ENCODE data around the gene ZNF101. TPM values are rescaled to one million over a fixed set of nuclear protein-coding genes. Genes with fewer than 3 reads are reported as not detected.

The ZNF101 gene
- total RNA-seq, 1 donor from 2014 or later, result 29.5 TPM

DNA sequence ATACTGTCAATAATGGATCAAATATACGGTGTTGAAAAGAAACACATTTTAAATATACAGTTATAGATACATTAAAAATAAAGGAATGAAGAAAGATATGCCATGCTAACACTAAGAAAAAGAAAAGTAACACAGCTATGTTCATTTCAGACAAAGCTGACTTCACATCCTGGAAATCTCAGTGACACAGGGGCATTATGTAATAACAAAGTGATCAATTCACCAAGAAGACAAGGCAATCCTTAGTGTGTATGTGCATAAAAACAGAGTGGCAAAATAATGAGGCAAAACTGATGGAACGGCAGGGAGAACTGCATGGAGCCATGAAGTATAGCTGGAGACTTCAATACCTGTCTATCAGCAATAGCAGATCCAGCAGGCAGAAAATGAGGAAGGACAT is 51.2 kb downstream of the ZNF101 start:
- no peak overlapping the region for H2AFZ ChIP-seq (replicated peaks)
- Mint-ChIP-seq H3K36me3 (peaks cover 60% of the 10 kb centered on the region), H3K4me3 (no peak overlapping the region), H3K27ac (no peak overlapping the region), H3K4me1 (no peaks in the 10 kb centered on the region), H3K27me3 (ENCODE audit: insufficient read depth, low read depth) (peaks cover 3% of the 10 kb centered on the region), H3K9me3 (peaks cover 77% of the 10 kb centered on the region)
- peaks cover 67% of the 10 kb centered on the region for H3K9me3 ChIP-seq (ENCODE audit: low read depth)
- no peaks in the 10 kb centered on the region for H3K4me1 ChIP-seq
- no peaks in the 10 kb centered on the region for H4K20me1 ChIP-seq (ENCODE audit: low read depth)
- H3K27me3 ChIP-seq, result no peaks in the 10 kb centered on the region
- no peaks in the 10 kb centered on the region for H3F3A ChIP-seq (ENCODE audit: low read depth)
- H3K4me2 ChIP-seq, result no peak overlapping the region
- TF ChIP-seq EZH2 (IDR thresholded peaks at IDR 0.05), result no peak
- no peak for TF ChIP-seq EZH2phosphoT487 (IDR thresholded peaks at IDR 0.05)
- TF ChIP-seq, protein P1, sequence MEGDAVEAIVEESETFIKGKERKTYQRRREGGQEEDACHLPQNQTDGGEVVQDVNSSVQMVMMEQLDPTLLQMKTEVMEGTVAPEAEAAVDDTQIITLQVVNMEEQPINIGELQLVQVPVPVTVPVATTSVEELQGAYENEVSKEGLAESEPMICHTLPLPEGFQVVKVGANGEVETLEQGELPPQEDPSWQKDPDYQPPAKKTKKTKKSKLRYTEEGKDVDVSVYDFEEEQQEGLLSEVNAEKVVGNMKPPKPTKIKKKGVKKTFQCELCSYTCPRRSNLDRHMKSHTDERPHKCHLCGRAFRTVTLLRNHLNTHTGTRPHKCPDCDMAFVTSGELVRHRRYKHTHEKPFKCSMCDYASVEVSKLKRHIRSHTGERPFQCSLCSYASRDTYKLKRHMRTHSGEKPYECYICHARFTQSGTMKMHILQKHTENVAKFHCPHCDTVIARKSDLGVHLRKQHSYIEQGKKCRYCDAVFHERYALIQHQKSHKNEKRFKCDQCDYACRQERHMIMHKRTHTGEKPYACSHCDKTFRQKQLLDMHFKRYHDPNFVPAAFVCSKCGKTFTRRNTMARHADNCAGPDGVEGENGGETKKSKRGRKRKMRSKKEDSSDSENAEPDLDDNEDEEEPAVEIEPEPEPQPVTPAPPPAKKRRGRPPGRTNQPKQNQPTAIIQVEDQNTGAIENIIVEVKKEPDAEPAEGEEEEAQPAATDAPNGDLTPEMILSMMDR (IDR thresholded peaks at IDR 0.05), result no peak
- H3K79me2 ChIP-seq (ENCODE audit: low read depth), result peaks cover 75% of the 10 kb centered on the region
- DNase-seq (ENCODE audit: low spot score), result no peak
- H3K36me3 ChIP-seq, result peaks cover 47% of the 10 kb centered on the region
- no peak overlapping the region for H3K9ac ChIP-seq
- no peak overlapping the region for H3K4me3 ChIP-seq
- H3K27ac ChIP-seq, result no peak overlapping the region

DNA sequence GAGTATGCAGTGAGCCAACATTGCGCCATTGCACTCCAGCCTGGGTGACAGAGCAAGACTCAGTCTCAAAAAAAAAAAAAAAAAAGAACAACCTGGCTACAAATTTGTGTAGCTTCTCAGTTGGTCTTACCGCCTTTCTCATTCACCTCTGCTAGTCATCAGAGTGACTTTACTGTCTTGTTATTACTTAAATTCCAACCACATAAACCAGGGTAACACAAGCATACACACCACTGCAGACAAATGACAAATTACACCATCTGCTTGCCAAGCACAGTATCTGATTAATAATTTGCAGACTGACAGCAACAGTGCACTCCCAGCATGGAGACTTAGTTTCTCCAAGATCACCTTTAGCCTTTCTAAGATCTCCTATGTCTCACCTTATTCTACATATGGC is 53.3 kb downstream of the ZNF101 start:
- no peak for DNase-seq (ENCODE audit: low spot score)
- peaks cover 46% of the 10 kb centered on the region for H3K9me3 ChIP-seq (ENCODE audit: low read depth)
- no peak overlapping the region for H3K4me2 ChIP-seq
- no peaks in the 10 kb centered on the region for H4K20me1 ChIP-seq (ENCODE audit: low read depth)
- H3K4me3 Mint-ChIP-seq, result no peak overlapping the region
- H3F3A ChIP-seq (ENCODE audit: low read depth), result no peaks in the 10 kb centered on the region
- no peaks in the 10 kb centered on the region for H3K27me3 Mint-ChIP-seq (ENCODE audit: insufficient read depth, low read depth)
- peaks cover 57% of the 10 kb centered on the region for H3K9me3 Mint-ChIP-seq
- no peaks in the 10 kb centered on the region for H3K4me1 Mint-ChIP-seq
- peaks cover 45% of the 10 kb centered on the region for H3K36me3 Mint-ChIP-seq
- no peaks in the 10 kb centered on the region for H3K4me1 ChIP-seq
- no peak overlapping the region for H3K4me3 ChIP-seq
- peaks cover 35% of the 10 kb centered on the region for H3K36me3 ChIP-seq
- H3K9ac ChIP-seq, result no peak overlapping the region
- H2AFZ ChIP-seq (replicated peaks), result no peak overlapping the region
- no peak overlapping the region for H3K27ac ChIP-seq
- TF ChIP-seq EZH2 (IDR thresholded peaks at IDR 0.05), result no peak
- no peak for TF ChIP-seq EZH2phosphoT487 (IDR thresholded peaks at IDR 0.05)
- TF ChIP-seq, protein P1 (IDR thresholded peaks at IDR 0.05), result no peak
- no peak overlapping the region for H3K27ac Mint-ChIP-seq
- H3K27me3 ChIP-seq, result no peaks in the 10 kb centered on the region
- H3K79me2 ChIP-seq (ENCODE audit: low read depth), result peaks cover 59% of the 10 kb centered on the region

DNA sequence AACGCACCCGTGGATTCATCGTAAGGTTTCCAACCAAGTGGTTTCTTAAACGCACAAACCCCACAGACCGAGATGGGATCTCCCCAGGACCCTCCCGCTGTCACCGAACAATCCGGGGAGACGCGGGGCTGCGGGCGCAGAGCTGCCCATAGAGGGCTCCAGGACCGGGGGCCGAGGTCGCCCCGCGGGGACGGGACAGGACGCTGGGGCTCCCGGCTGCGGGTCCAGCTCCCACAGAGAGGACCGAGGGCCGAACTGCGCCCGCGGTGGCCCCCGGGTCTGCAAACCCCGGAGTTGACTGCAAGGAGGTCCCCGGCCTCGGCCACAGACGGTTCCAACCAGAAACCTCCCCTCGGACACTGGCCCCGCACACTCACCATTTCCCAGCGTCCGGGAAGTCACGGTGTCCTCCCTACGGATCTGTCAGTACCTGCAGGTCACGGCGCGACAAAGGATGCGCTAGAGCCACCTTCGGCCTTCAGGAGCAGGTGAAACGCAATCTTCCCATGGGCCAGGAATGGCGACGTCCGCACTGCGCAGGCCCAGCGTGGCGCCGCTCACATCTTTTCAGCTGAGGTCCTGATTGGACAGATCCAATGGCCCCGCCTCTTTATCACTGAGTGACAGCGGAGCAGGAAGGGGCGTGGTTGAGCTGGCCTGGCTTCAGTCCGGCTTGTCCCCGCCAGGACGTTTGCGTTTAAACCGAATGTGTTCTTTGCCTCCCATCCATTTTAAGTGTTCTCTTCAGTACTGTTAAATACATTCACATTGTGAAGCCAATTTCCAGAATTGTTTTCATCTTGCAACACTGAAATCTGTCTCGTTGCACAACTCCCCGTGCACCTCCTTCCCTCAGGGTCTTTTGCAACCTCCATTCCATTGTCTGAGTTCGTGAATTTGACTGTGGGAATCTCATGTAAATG is 64.2 kb downstream of the ZNF101 start, which contains the start of gene ZNF14:
ZNF14 (minus strand) TSS at position 534 of the 923 bp plus-strand sequence; CDS start at position 380, 154 bp downstream.
- TF ChIP-seq EZH2phosphoT487 (IDR thresholded peaks at IDR 0.05) (no peak), EZH2 (IDR thresholded peaks at IDR 0.05) (no peak)
- TF ChIP-seq, protein P1 (IDR thresholded peaks at IDR 0.05), result peak; percentile 32
- Mint-ChIP-seq H3K27me3 (ENCODE audit: insufficient read depth, low read depth) (peaks cover 21% of the 10 kb centered on the region), H3K9me3 (peaks cover 55% of the 10 kb centered on the region), H3K36me3 (peaks cover 33% of the 10 kb centered on the region), H3K27ac (peak within 1 kb of the TSS; percentile 97), H3K4me1 (peaks cover 13% of the 10 kb centered on the region), H3K4me3 (peak within 1 kb of the TSS; percentile 98)
- Histone ChIP-seq H3K27ac (no peak within 1 kb of the TSS), H3K4me2 (peak within 1 kb of the TSS; percentile 94), H3F3A (ENCODE audit: low read depth) (no peaks in the 10 kb centered on the region), H3K4me3 (peak within 1 kb of the TSS; percentile 87), H4K20me1 (ENCODE audit: low read depth) (no peaks in the 10 kb centered on the region), H2AFZ (replicated peaks) (peak within 1 kb of the TSS; percentile 91), H3K9ac (peak within 1 kb of the TSS; percentile 21), H3K36me3 (peaks cover 27% of the 10 kb centered on the region), H3K9me3 (ENCODE audit: low read depth) (peaks cover 28% of the 10 kb centered on the region), H3K79me2 (ENCODE audit: low read depth) (peaks cover 42% of the 10 kb centered on the region), H3K4me1 (no peaks in the 10 kb centered on the region), H3K27me3 (no peaks in the 10 kb centered on the region)
- DNase-seq (ENCODE audit: low spot score), result peak; percentile 98

Small RNAs within 50 kb of the gene (small RNA-seq; reads per million reads assigned to genes)
- gene AC011458.2, result not detected

Other genes with a start within 250 kb of the ZNF101 start
- 4.6 and 7.0 TPM in 2 replicates for gene TSSK6, start 153.3 kb upstream of the ZNF101 start, total RNA-seq (ENCODE audit: low replicate concordance)
- 78.6 and 108 TPM in 2 replicates for gene NDUFA13, start 152.6 kb upstream of the ZNF101 start, total RNA-seq (ENCODE audit: low replicate concordance)
- 2.6 and 5.1 TPM in 2 replicates for gene YJEFN3, start 139.9 kb upstream of the ZNF101 start, total RNA-seq (ENCODE audit: low replicate concordance)
- 1.0 and 3.3 TPM in 2 replicates for gene CILP2, start 130.6 kb upstream of the ZNF101 start, total RNA-seq (ENCODE audit: low replicate concordance)
- 3.2 and 4.8 TPM in 2 replicates for gene PBX4, start 50.2 kb upstream of the ZNF101 start, total RNA-seq (ENCODE audit: low replicate concordance)
- gene LPAR2, start 40.6 kb upstream of the ZNF101 start, total RNA-seq (ENCODE audit: low replicate concordance), result 21.2 and 64.8 TPM in 2 replicates
- 6.4 and 7.9 TPM in 2 replicates for gene GMIP, start 25.2 kb upstream of the ZNF101 start, total RNA-seq (ENCODE audit: low replicate concordance)
- 19.2 and 181 TPM in 2 replicates for gene ATP13A1, start 5.2 kb upstream of the ZNF101 start, total RNA-seq (ENCODE audit: low replicate concordance)
- 14.4 and 21.0 TPM in 2 replicates for gene ZNF14, start 64.3 kb downstream of the ZNF101 start, total RNA-seq (ENCODE audit: low replicate concordance)
- gene ZNF506, start 152.9 kb downstream of the ZNF101 start, total RNA-seq (ENCODE audit: low replicate concordance), result 16.1 and 19.9 TPM in 2 replicates
- gene ZNF253, start 197.0 kb downstream of the ZNF101 start, total RNA-seq (ENCODE audit: low replicate concordance), result 54.5 and 79.2 TPM in 2 replicates
- 72.7 and 79.0 TPM in 2 replicates for gene ZNF93, start 232.1 kb downstream of the ZNF101 start, total RNA-seq (ENCODE audit: low replicate concordance)

Measured in neural progenitor cell (in vitro differentiated cells).